Transverse colon (tissue), 3 donors: Measurements from ENCODE around the gene CUL1.

Source experiments
- CTCF ChIP-seq, 5 experiments: fragments of 200-600 bp in 3 of 5; fragments of 450-650 bp in 2 of 5; sonication (generic) in 3 of 5; IDR thresholded peaks; 1 replicate in 2 of 5; 2 replicates in 3 of 5; pipeline ENCODE4 v1.5.1; 2016 to 2017; ENCODE audit warnings: antibody characterized with exemption in 5 of 5, inconsistent platforms in 3 of 5, mild to moderate bottlenecking in 2 of 5, moderate library complexity in 1 of 5
- EP300 ChIP-seq: sonication (generic); formaldehyde crosslinking; IDR thresholded peaks from one replicate; pipeline ENCODE4 v1.6.1; 2017; ENCODE audit warnings: antibody characterized with exemption, low read depth
- POLR2A ChIP-seq: fragments of 450-650 bp; IDR thresholded peaks from one replicate; pipeline ENCODE4 v1.6.1; 2016; ENCODE audit warnings: antibody characterized with exemption, mild to moderate bottlenecking, moderate library complexity

GRCh38 chr7:148754912-148755311 is 56.2 kb downstream of the CUL1 start:
- TF ChIP-seq CTCF (IDR thresholded peaks at IDR 0.05) = no peak
- no peak for TF ChIP-seq POLR2A
- no peak for TF ChIP-seq EP300
